GM21447 (cell line): ENCODE measurements around the gene SNCB.

Experiments
- ATAC-seq: cut with Tn5 transposase; IDR thresholded peaks from one replicate; pipeline ENCODE4 v1.9.1; 2021; ENCODE audit not compliant: unreplicated experiment

Gene SNCB

GRCh38 chr5:176660860-176661641 is 30.7 kb upstream of the SNCB start:
- peak; percentile 61 for ATAC-seq

DNA sequence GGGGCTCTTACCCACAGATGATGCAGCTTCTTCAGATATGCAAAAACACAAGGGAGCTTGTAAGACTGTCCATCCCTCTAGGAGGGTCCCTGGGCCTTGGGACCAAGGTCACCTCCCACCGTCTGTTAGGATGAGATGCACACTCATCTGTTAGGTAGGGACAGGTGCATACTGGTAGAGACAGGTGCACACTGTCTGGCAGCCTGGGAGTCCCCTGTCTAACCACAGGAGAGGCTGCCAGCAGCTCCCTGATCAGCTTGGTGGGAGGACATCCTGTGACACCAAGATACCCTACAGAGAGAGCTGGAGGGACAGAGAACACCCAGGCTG is 30.2 kb upstream of the SNCB start:
- ATAC-seq, result peak; percentile 20

DNA sequence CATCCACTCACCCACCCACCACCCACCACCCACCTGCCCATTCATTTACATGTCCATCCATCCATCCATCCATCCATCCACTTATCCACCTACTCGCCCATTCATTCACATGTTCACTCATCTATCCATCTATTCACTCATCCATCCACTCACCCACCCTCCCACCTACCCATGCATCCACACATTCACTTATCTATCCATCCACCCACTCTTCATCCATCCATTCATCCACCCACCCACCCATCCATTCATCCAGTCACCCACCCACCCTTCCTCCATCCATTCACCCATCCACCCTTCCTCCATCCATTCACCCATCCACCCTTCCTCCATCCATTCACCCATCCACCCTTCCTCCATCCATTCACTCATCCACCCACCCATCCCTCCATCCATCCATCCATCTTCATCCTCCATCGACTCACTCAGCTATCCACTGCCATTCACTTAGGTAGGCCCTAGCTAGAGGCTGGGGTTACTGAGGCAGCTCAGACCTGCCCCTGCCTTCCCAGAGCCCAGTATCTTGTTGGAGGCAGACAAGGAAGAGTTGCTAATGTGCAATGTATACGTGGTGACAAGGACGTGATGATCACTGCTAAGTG is 29.6 kb upstream of the SNCB start:
- ATAC-seq, result no peak

GRCh38 chr5:176659512-176659839 is 29.1 kb upstream of the SNCB start:
- ATAC-seq, result no peak

GRCh38 chr5:176658817-176659511 is 28.6 kb upstream of the SNCB start:
- ATAC-seq, result no peak

DNA sequence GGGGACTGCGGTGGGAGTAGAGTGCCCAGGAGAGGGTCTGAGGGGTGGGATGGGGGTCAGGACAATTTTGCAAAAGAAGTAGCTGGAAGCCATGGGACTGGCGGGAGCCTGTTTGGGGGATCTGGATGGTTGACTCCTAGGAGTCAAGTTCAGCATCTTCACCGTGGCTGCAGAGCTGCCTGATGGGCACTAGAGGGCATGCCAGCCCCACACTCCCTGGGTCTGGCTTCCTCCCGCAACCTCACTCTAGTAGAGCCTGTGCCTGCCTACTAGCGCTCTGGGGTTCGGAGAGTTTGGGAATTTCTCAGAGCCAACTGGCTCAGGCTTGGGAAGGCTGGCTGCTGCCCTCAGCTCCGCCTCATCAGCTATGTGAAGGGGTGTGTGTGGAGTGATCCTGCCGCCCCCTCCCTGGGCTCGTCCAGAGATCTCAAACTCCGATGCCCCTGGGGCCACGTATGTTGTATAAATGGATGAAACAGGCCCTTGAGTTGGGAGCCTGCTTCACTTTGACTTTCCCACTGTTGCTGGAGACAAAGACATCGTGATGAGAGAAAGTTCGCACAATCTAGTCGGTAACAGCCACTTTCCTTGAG is 27.8 kb upstream of the SNCB start:
- ATAC-seq, result peak; percentile 57

DNA sequence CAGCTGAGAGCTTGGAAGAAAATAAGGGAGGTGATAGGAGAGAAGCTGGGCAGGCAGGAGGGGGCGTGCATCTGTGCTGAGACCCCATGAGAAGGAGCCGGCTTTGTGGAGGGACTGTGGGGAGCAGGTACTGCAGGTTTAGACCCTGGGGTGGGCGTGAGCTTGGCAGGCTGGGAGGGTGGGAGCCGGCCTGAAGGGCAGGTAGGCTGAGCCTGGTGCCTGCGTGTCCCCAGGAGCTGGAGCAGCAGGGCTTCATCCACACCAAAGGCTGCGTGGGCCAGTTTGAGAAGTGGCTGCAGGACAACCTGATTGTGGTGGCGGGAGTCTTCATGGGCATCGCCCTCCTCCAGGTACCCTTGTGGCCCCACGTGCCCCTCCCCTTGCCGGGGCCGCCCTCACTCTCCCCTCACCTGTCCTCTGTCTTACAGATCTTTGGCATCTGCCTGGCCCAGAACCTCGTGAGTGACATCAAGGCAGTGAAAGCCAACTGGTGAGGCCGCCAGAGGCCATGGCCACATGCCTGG is 26.2 kb upstream of the SNCB start:
- no peak for ATAC-seq

DNA sequence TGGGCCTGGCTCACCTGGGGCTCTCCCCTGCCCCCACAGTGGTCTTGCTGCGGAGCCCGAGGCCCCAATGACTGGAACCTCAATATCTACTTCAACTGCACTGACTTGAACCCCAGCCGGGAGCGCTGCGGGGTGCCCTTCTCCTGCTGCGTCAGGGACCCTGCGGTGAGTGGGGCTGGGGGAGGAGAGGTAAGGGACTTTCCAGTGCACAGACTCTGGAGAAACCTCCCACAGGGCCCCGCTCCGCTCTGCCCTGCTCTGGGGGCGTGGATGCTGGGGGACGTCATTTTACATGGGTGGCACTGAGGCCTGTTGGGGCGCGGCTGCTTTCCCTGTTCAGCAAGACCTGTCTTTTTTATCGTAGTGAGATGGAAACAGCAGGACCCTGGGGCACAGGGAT is 24.5 kb upstream of the SNCB start:
- no peak for ATAC-seq

DNA sequence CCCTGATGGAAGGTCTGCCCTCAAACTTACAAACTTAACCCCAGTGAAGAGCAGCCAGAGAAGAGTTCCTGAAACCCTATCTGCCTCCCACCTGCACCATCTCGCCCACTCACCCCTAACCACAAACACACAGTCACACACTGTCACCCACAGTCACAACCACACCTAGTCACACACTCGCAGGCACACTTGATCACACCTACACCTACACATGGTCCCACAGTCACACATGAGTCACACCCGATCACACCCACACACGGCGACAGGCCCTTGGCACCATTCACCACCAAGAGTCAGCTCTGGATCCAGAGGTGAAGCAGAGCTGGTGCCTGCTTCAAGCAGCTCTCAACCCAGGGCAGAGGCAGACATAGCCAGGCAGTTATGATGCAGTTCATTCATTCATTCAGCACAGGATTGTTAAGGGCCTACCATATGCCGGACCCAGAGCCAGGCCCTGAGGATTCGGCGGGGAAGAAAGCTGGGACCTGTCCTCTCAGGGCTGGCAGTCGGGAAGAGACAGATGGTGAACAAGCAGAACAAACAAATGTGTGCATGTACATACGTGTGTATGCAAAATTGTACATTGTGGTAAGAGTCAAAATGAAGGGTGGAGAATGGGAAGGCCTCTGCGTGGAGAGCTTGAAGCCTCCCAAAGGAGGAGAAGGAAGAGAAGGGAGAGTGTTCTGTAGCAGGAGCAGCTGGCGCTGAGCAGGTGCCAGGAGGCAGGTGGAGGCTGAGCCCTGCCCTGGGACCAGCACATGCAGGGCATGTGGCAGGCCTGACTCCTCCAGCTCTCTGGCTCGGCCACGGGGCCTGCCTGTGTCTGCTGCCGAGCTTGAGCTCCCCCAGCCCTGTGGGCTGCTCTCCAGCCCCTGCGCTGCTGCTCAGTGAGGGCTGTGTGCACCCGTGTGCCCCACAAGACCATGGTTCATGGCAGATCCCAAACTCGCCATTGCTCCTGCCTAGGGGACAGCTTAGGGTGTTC is 23.4 kb upstream of the SNCB start:
- no peak for ATAC-seq

DNA sequence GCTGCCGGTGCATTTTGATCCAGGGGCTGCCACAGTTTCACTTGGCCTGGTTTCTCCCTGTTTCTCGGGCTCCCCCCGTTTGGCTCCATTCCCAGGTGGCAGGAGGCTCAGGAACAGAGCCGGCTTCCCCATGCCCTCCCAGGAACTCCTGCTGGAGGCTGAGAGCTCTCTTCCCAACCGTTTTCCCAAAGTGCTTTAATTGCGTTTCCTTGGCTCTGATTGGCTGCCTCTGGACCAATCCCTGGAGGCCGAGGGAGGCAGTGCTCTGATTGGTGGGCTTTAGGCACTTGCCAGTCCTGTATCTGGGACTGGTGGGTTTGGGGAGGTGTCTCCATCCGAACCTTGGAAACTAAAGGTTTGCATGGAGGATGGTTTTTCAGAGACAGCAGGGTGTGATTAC is 21.8 kb upstream of the SNCB start:
- ATAC-seq, result no peak

- ATAC-seq, result no peak
Observed at GRCh38 chr5:176651472-176651980, 21.2 kb upstream of the SNCB start.

DNA sequence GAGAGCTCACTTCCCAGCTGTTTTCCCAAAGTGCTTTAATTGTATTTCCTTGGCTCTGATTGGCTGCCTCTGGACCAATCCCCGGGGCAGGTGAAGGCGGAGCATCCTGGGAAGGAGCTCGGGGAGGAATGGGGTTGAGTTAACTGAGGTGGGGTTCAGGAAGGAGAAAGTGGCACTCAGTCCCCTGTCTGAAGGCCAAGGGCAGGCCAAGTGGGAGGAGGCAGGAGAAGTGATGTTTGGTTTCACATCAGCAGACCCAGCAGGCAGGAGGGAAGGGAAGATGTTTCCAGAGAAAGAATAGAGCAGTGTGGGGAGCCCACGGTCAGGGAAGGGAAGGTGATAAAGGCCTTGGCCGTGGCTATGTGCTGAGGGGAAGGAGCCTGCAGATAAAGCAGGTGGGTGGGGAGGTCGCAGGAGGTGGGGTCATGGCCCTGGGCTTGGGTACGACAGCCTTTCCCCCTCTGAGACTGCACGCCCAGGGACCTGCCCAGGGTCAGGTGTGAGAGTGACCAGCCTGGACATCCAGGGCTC is 20.1 kb upstream of the SNCB start:
- no peak for ATAC-seq

GRCh38 chr5:176648474-176649194 is 18.3 kb upstream of the SNCB start:
- no peak for ATAC-seq

DNA sequence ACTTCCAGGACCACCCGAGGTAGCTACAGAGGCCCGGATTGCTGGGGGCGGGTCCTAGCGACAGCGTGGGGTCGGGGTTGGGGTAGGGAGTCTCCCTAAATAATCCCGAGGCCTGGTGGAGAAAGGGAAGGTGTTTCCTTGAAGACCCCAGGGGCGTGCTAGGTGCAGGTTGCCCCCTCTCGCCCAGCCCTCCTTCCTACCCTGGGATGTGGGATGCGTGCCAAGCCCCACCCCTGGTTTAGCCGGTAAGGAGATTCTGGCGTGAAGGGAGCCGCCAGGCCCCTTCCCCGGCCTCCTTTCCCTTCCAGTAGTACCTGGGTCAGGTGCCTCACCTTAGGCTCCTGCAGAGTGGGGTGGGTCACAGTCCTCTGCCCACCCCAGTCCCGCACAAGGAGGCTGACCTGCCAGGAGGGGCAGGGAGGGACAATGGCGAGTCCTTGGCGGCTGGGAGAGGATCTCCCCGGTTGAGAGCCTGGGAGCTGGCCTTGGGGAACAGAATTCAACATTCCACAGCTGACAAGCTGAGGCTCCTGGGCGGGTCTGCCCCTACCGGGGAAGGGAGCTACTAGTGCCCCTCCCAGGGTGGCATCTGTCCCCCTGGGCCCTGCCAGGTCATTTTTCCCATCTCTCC is 17.6 kb upstream of the SNCB start:
- ATAC-seq, result no peak

DNA sequence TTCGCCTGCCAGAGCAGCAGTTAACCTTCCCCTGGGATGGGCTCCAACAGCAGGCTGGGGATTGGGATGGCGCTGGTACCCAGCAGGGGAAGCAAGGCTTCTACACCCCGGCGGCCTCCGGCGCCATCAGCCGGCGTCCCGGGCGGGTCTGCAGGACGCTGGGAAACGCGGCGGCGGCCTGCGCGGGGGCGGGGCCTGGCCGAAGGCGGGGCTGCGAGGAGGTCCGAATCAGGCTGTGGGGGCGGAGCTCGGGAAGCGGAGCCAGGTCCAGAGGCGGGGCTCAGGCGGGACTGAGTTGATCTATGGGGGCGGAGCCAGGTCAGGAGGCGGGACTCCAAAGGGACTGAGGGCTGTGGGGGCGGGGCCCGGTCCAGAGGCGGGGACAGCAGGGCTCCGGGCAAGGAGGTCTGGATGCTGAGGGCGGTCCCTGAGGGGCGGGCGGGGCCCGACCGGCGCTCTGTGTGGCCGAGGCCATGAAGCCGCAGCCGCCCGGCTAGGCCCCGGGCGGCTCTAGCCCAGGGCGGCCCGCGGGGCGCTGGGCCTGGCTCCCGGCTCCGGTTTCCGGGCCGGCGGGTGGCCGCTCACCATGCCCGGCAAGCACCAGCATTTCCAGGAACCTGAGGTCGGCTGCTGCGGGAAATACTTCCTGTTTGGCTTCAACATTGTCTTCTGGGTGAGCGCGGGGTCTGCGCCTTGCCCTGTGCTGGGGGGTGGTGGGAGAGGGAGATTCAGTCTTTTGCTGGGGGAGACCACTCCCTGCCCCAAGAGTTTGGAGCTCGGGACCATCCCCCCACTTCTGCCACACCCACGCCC is 16.9 kb upstream of the SNCB start, which contains the start of gene TSPAN17:
TSS of gene TSPAN17 (plus strand) at position 455 of the 813 bp plus-strand sequence. CDS start at position 587, 132 bp downstream.
- ATAC-seq, result peak; percentile 93

DNA sequence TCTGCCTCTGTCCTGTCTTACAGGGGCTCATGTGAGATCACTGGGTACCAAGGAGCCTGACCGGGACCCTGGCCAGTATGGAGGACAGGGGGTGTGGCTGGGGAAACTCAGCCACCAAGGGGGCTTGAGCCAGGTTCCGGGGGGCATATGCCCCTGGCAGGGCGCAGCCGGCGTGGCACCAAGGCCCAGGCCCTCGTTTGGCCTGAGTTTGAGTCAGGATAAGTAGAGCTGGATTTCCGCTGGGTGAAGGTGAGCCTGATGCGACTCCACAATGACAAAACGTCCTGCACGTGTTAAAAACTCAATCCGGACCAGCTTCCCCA is 16.3 kb upstream of the SNCB start:
- no peak for ATAC-seq

DNA sequence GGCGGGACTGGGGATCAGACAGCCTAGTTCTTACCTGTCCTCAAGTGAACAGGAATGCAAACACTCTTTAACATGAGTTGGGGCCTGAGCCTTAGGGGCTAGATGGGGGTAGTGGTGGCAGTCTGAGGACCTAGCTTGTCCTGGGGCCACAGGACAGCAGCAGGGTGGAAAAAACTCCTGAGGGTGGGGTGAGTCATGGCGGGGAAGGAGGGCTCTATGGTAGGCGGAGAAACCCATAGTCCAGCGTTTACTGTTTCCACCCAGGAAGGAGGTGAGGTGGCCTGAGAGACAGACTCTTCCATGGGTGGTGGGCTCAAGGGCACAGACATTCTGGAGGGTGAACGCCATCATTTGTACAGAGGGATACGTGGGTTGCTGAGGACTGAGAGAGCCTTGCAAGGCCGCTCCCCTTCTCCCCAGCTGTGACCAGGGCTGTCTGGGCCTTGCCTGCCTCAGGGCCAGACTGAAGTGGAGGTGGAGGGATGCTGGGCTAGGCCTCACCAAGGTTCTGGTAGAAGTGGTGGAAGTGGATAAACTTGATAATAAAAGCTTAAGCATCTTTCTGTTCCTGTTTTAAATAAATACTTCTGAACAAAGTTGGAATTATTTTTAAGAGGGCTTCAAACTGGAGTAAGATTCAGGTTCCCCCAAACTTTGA is 15.8 kb upstream of the SNCB start:
- ATAC-seq, result no peak
